Progenitor cell of endocrine pancreas (in vitro differentiated cells): ENCODE data around the gene OSBPL9. TPM values are rescaled to one million over a fixed set of nuclear protein-coding genes. Genes with fewer than 3 reads are reported as not detected.
A peak's percentile ranks its signal among the peaks of the same experiment; 100 is the strongest.

Experiments
- DNase-seq: peaks from one replicate; pipeline ENCODE4 v3.0.0; 2021; ENCODE audit warnings: low spot score; ENCODE audit not compliant: unreplicated experiment
- H3K27ac Mint-ChIP-seq: 2 replicates; pipeline ENCODE4 v1.8.0; 2021; ENCODE audit warnings: mild to moderate bottlenecking, moderate library complexity, mixed read lengths
- H3K27me3 Mint-ChIP-seq: 2 replicates; pipeline ENCODE4 v1.8.0; 2021; ENCODE audit warnings: mixed read lengths
- H3K36me3 Mint-ChIP-seq: 2 replicates; pipeline ENCODE4 v1.8.0; 2022; ENCODE audit warnings: mixed read lengths; ENCODE audit not compliant: insufficient read depth
- H3K4me1 Mint-ChIP-seq: 2 replicates; pipeline ENCODE4 v1.8.0; 2021; ENCODE audit warnings: low read depth, mixed read lengths
- H3K4me3 Mint-ChIP-seq: 2 replicates; pipeline ENCODE4 v1.8.0; 2021; ENCODE audit warnings: low read depth, mild to moderate bottlenecking, moderate library complexity, mixed read lengths
- H3K9me3 Mint-ChIP-seq: 2 replicates; pipeline ENCODE4 v1.8.0; 2021; ENCODE audit warnings: low read depth, mixed read lengths
- total RNA-seq: library from RNA; stranded (reverse); gene quantifications from 2 replicates; pipeline ENCODE4 v1.2.1, GENCODE V29; 2021
- TF ChIP-seq, protein P1 (sequence below): fragments of 200-600 bp; sonication (generic); IDR thresholded peaks from one replicate; pipeline ENCODE4 v1.5.0; 2021; ENCODE audit warnings: antibody characterized with exemption, mild to moderate bottlenecking; ENCODE audit not compliant: unreplicated experiment

Gene OSBPL9
- total RNA-seq, 1 donor from 2014 or later, result 138 TPM

DNA sequence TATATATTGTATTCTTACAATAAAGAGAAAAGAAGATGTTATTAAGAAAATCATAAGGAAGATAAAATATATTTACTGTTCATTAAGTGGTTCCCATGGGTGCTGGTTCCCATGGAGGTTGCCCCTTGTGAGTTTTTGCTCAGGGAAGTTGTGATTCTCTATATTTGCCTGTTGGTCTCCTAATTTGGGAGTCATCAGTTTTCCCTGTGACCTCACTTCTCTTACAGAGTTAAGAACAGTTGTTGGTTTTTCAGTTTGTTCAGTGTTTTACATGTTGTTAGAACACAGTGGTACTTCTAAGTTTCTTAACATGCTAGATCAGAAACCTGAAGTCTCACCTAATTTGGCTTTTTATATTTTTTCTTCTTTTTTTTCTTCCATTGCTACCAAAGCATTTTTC is 109.2 kb downstream of the OSBPL9 start:
- Mint-ChIP-seq H3K27ac (no peak overlapping the region), H3K9me3 (no peaks in the 10 kb centered on the region), H3K27me3 (peaks cover 7% of the 10 kb centered on the region), H3K4me1 (peaks cover 10% of the 10 kb centered on the region), H3K36me3 (no peaks in the 10 kb centered on the region), H3K4me3 (no peak overlapping the region)
- TF ChIP-seq, protein P1, sequence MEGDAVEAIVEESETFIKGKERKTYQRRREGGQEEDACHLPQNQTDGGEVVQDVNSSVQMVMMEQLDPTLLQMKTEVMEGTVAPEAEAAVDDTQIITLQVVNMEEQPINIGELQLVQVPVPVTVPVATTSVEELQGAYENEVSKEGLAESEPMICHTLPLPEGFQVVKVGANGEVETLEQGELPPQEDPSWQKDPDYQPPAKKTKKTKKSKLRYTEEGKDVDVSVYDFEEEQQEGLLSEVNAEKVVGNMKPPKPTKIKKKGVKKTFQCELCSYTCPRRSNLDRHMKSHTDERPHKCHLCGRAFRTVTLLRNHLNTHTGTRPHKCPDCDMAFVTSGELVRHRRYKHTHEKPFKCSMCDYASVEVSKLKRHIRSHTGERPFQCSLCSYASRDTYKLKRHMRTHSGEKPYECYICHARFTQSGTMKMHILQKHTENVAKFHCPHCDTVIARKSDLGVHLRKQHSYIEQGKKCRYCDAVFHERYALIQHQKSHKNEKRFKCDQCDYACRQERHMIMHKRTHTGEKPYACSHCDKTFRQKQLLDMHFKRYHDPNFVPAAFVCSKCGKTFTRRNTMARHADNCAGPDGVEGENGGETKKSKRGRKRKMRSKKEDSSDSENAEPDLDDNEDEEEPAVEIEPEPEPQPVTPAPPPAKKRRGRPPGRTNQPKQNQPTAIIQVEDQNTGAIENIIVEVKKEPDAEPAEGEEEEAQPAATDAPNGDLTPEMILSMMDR, result no peak
- no peak for DNase-seq

DNA sequence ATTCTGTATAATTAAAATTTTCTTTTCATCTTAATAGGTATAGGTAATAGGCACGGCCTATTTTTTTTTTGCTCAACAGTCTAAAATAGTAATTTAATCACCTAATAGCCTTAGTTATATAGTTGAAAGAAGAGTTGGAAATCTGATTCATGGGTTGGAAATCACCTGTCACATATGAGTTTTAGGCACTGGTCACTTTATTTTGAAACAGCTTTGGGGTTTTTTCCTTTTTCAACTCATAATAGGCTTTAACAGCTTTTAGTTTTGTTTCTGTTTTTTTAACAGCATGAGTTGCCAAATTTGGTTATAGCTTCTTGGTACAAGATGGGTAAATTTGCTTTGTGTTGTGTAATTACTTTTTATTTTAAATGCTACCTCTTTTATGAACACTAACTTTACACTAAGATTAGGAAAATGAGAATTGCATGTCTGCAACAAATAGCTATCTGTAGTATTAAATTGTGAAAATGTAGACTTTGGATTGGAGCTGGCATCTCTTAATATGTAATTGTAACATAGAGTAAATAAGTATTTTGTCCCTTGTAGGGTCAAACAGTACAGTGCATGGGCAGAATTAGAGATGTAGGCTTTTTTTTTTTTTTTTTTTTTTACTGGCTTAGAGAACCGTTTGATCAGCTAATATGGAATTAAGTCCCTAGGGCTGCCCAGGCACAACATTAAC is 109.8 kb downstream of the OSBPL9 start:
- Mint-ChIP-seq H3K27me3 (peaks cover 7% of the 10 kb centered on the region), H3K4me3 (no peak overlapping the region), H3K9me3 (no peaks in the 10 kb centered on the region), H3K36me3 (no peaks in the 10 kb centered on the region), H3K27ac (no peak overlapping the region), H3K4me1 (peaks cover 12% of the 10 kb centered on the region)
- TF ChIP-seq, protein P1, result no peak
- DNase-seq, result no peak

DNA sequence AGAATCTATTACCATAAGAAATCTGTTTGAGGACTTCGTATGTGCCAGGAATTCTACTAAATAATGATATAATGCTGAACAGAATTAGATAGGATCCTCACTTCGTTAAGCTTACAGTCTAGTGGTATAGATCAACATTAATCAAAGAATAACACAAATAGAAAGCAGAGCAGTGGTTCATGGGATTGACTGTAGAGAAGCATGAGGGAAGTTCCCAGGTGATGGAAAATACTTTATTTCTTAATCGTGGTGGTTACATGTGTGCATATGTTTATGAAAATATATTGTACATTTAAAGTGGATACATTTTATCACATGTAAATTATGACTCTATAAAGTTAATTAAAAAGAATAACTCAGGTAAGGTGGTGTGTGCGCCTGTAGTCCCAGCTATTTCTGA is 110.5 kb downstream of the OSBPL9 start:
- peaks cover 7% of the 10 kb centered on the region for H3K27me3 Mint-ChIP-seq
- H3K9me3 Mint-ChIP-seq, result no peaks in the 10 kb centered on the region
- DNase-seq, result no peak
- TF ChIP-seq, protein P1, result no peak
- H3K36me3 Mint-ChIP-seq, result no peaks in the 10 kb centered on the region
- H3K4me3 Mint-ChIP-seq, result no peak overlapping the region
- peaks cover 16% of the 10 kb centered on the region for H3K4me1 Mint-ChIP-seq
- no peak overlapping the region for H3K27ac Mint-ChIP-seq

DNA sequence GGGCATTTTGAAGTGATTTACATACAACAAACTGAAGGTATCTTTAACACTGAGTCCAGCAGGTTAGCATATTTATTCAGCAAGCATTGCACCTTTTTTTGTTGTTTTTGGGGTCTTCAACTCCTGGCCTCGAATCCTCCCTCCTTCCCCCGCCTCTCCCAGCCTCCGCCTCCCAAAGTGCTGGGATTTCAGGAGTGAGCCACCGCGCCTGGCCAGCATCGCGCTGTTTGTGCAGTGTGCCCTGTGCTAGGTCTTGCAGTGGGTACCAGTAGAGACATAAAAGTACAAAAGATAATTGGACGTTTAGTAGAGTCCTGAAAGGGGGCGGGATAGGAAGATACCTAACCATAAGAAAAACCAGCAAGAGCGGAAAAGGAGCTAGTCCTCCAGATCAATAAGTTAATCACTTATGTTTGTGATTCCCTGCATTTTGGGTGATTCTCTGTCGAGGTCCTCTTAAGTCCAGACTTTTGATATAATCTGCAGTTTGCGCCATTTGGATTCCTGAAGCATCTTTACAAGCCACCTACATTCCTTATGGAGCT is 111.8 kb downstream of the OSBPL9 start:
- H3K4me1 Mint-ChIP-seq, result peaks cover 28% of the 10 kb centered on the region
- peaks cover 7% of the 10 kb centered on the region for H3K27me3 Mint-ChIP-seq
- peak overlapping the region; percentile 97 for H3K4me3 Mint-ChIP-seq
- no peaks in the 10 kb centered on the region for H3K36me3 Mint-ChIP-seq
- DNase-seq, result no peak
- H3K27ac Mint-ChIP-seq, result peak overlapping the region; percentile 86
- TF ChIP-seq, protein P1, result no peak
- H3K9me3 Mint-ChIP-seq, result no peaks in the 10 kb centered on the region

DNA sequence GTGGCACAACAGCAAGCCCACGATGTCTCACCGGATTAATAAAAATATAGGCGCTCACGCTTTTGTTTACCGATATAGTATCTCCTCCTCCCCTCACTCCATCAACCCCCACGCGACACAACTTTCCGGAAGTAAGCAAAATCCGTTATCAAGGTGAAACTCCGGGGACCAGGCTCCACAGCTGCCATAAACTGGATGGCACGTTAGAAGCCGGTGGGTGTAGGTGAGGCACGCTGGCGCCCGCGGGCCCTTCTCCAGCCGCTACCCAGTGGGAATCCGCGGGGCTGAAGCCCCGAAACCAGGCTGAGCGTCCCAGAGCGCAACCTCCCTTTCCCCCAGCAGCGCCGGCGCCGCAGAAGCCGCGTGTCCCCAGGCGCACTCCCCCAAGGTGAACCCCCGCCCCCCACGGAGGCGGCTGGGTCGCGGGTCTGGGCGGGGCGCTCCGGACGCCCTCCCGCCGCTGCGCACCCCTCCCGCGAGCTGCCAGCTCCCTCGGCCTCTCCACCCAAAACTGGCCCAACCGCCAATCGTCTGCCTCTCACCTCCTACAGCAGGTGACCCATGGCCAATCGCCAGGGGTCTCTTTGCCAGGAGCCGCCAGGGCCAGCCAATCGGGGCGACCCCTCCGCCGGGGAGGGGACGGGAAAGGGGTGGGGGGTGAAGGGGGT is 112.4 kb downstream of the OSBPL9 start:
- TF ChIP-seq, protein P1, result no peak

More for the DNA sequence above, 112.4 kb downstream of the OSBPL9 start:
- peaks cover 34% of the 10 kb centered on the region for H3K4me1 Mint-ChIP-seq
- H3K9me3 Mint-ChIP-seq, result no peaks in the 10 kb centered on the region
- peak; percentile 90 for DNase-seq
- peak overlapping the region; percentile 97 for H3K4me3 Mint-ChIP-seq
- peak overlapping the region; percentile 90 for H3K27ac Mint-ChIP-seq
- H3K27me3 Mint-ChIP-seq, result peaks cover 7% of the 10 kb centered on the region
- H3K36me3 Mint-ChIP-seq, result no peaks in the 10 kb centered on the region
